Measurements from ENCODE around the gene IL1RN. TPM values are rescaled to one million over a fixed set of nuclear protein-coding genes. Genes with fewer than 3 reads are reported as not detected.

The IL1RN gene
- total and polyA plus RNA-seq, 8 donors = 0.87 to 220 (median 28.5) TPM; not detected in 2

DNA sequence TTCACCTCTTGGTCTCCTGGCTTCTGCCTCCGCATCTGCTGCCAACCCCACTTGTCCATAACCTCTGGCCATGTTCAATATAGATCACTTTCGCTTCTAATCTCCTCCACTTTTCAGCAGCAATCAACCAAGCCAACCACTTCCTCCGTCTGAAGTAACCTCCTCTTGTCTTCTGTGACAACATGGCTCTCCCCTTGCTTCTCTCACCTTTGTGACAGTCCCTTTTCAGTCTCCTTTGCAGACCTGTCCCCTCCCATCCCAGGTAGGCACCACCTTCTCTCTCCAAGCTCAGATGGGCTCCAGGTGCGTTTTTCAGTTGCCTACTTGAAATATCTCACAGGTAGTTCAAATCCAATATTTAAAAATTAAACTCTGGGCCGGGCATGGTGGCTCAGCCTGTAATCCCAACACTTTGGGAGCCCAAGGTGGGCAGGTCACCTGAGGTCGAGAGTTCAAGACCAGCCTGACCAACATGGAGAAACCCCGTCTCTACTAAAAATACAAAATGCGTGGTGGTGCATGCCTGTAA is 41.7 kb downstream of the IL1RN start:
- TF ChIP-seq POLR2A (IDR thresholded peaks at IDR 0.05) = no peak
- no peak for TF ChIP-seq EP300 (IDR thresholded peaks at IDR 0.05)
- TF ChIP-seq POLR2AphosphoS5 (IDR thresholded peaks at IDR 0.05) = no peak
- TF ChIP-seq, protein P1, sequence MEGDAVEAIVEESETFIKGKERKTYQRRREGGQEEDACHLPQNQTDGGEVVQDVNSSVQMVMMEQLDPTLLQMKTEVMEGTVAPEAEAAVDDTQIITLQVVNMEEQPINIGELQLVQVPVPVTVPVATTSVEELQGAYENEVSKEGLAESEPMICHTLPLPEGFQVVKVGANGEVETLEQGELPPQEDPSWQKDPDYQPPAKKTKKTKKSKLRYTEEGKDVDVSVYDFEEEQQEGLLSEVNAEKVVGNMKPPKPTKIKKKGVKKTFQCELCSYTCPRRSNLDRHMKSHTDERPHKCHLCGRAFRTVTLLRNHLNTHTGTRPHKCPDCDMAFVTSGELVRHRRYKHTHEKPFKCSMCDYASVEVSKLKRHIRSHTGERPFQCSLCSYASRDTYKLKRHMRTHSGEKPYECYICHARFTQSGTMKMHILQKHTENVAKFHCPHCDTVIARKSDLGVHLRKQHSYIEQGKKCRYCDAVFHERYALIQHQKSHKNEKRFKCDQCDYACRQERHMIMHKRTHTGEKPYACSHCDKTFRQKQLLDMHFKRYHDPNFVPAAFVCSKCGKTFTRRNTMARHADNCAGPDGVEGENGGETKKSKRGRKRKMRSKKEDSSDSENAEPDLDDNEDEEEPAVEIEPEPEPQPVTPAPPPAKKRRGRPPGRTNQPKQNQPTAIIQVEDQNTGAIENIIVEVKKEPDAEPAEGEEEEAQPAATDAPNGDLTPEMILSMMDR (IDR thresholded peaks at IDR 0.05) = no peak
- H3K9me3 ChIP-seq = no peaks in the 10 kb centered on the region
- peak overlapping the region in 1 of 5 donors; percentile 74 for H3K27ac ChIP-seq
- peaks cover 25 to 45% (median 42%) of the 10 kb centered on the region in 4 donors for H3K4me1 ChIP-seq
- H3K4me3 ChIP-seq = no peak overlapping the region
- 87 to 92% (median 89%) methylated on average over 8 of the region's 8 CpGs for WGBS, 5 donors
- no peaks in the 10 kb centered on the region for H3K36me3 ChIP-seq
- intact Hi-C loops (cut with DNase I; ENCODE audit: low total_unique reads) = no loop called here
- peak in 1 of 2 donors; percentile 35 for DNase-seq
- H3K27me3 ChIP-seq = no peaks in the 10 kb centered on the region

DNA sequence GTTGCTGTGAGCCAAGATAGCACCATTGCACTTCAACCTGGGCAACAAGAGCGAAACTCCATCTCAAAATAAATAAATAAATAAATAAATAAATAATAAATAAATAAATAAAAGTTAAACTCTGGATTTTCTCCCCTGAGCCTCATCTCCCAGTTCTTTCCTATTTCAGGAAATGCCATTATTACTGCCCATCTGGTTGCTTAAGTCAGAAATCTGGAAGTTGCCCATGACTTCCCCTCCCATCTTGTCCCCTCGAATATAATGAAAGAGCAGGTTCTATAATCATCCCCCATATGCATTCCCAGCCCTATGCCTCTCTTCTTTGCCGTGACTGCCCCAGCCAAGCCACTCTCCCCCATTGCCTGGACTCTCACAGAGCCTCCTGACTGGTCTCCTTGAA is 42.2 kb downstream of the IL1RN start:
- 89 to 98% (median 96%) methylated on average over 3 of the region's 3 CpGs for WGBS, 5 donors
- intact Hi-C loops (cut with DNase I; ENCODE audit: low total_unique reads) = no loop called here
- H3K4me3 ChIP-seq = no peak overlapping the region
- no peak for DNase-seq
- no peaks in the 10 kb centered on the region for H3K27me3 ChIP-seq
- no peaks in the 10 kb centered on the region for H3K36me3 ChIP-seq
- TF ChIP-seq POLR2A (IDR thresholded peaks at IDR 0.05) (no peak), POLR2AphosphoS5 (IDR thresholded peaks at IDR 0.05) (no peak), EP300 (IDR thresholded peaks at IDR 0.05) (no peak)
- TF ChIP-seq, protein P1 (IDR thresholded peaks at IDR 0.05) = no peak
- no peak overlapping the region for H3K27ac ChIP-seq
- no peaks in the 10 kb centered on the region for H3K9me3 ChIP-seq
- H3K4me1 ChIP-seq = peaks cover 23 to 41% (median 38%) of the 10 kb centered on the region in 4 donors

DNA sequence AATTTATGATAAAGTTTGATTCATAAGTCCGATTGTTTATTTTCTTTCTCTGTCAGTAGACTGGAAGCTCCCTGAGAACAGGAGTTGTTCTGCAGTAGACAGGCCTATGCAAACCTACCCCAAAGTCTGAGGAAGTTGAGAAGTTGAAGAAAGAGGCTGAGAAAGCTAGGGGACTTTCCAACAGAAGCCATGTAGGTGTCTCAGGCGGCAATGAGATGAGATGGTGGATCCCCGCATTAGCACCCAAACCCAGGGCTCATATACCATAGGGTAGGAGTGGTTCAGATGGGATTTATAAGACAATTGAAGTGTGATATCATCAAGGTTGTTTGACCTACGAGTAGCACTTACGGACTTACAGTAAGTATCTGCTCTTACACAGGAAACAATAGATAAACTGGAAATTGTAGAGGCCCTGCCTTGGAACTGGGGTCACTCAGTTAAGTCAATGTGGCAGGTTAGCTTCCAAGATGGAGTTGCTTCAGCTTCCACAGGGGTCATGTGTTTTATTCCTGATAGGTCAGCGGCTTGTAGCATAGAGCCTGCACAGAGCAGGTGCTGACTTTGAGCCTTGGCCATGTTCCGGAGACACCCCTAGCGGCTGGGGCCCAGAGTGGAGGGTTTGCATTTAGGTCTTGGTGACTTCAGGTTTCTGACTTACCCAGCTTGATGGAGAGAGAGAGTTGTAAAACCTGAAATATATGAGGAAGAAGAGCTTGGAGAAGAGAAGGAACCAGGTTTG is 44.1 kb downstream of the IL1RN start:
- WGBS, 5 donors = 93 to 96% (median 93%) methylated on average over 8 of the region's 8 CpGs
- H3K27me3 ChIP-seq = no peaks in the 10 kb centered on the region
- no peak overlapping the region for H3K27ac ChIP-seq
- H3K9me3 ChIP-seq = no peaks in the 10 kb centered on the region
- H3K4me1 ChIP-seq = peaks cover 17 to 42% (median 26%) of the 10 kb centered on the region in 4 donors
- no peak overlapping the region for H3K4me3 ChIP-seq
- TF ChIP-seq POLR2AphosphoS5 (IDR thresholded peaks at IDR 0.05) (no peak), POLR2A (IDR thresholded peaks at IDR 0.05) (no peak), EP300 (IDR thresholded peaks at IDR 0.05) (no peak)
- TF ChIP-seq, protein P1 (IDR thresholded peaks at IDR 0.05) = no peak
- DNase-seq = no peak
- H3K36me3 ChIP-seq = no peaks in the 10 kb centered on the region
- intact Hi-C loops (cut with DNase I; ENCODE audit: low total_unique reads) = no loop called here

DNA sequence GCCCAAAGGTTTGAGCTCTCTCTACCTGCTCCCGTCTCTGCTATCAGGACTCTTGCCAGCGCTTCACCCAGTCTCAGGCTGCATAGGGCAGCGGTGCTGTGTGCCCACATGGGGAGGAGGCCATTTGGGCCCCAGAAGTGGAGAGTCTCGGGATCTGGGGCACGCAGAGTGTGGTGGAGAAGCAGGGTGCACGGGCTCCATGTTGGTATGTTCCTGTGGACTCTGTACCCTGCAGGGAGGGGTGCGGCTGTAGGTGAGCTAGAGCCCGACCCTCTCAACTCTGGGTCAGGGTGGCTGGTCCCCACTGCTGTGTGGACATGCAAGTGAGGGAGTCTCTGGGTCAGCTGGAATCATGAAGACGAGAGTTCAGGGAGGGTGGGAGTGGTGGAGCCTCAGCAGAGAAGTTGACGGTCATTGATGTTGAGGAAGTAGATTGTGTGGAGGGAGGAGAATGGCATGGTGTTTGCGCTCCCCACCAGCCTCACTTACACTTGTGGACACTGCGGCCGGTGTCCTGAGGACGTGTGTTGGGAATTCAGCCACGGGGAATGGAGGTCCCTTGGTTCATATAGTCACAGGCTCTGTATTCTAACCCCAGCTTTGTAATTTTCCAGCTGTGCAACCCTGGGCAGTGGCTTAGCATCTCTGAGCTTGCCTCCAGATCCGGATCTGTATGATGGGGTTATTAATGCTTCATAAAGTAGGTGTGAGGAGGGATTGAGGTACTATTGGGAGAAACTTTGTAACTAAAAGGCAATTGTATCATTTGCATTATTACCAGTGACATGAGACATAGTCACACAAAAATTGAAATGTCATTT is 45.5 kb downstream of the IL1RN start:
- TF ChIP-seq EP300 (IDR thresholded peaks at IDR 0.05) (no peak), POLR2A (IDR thresholded peaks at IDR 0.05) (no peak), POLR2AphosphoS5 (IDR thresholded peaks at IDR 0.05) (no peak)
- TF ChIP-seq, protein P1 (IDR thresholded peaks at IDR 0.05) = no peak

More for the DNA sequence above, 45.5 kb downstream of the IL1RN start:
- Histone ChIP-seq H3K27me3 (no peaks in the 10 kb centered on the region), H3K4me3 (peak overlapping the region in 1 of 4 donors; percentile 48), H3K27ac (peak overlapping the region in 3 of 5 donors; percentile 38 to 84 (median 77)), H3K9me3 (no peaks in the 10 kb centered on the region), H3K4me1 (peaks cover 8 to 36% (median 15%) of the 10 kb centered on the region in 4 donors), H3K36me3 (no peaks in the 10 kb centered on the region)
- no peak for DNase-seq
- WGBS, 5 donors = 84 to 90% (median 88%) methylated on average over 16 of the region's 16 CpGs
- intact Hi-C loops (cut with DNase I; ENCODE audit: low total_unique reads) = no loop called here
